LNCAP (cell line): ENCODE measurements around the gene MYH15.

Experiments used
- CTCF ChIP-seq: fragments of 450-650 bp; IDR thresholded peaks from 2 replicates; pipeline ENCODE4 v1.5.1; 2017; ENCODE audit warnings: mild to moderate bottlenecking

The MYH15 gene

GRCh38 chr3:108352176-108352575, 158.2 kb downstream of the MYH15 start:
- no peak for TF ChIP-seq CTCF

DNA sequence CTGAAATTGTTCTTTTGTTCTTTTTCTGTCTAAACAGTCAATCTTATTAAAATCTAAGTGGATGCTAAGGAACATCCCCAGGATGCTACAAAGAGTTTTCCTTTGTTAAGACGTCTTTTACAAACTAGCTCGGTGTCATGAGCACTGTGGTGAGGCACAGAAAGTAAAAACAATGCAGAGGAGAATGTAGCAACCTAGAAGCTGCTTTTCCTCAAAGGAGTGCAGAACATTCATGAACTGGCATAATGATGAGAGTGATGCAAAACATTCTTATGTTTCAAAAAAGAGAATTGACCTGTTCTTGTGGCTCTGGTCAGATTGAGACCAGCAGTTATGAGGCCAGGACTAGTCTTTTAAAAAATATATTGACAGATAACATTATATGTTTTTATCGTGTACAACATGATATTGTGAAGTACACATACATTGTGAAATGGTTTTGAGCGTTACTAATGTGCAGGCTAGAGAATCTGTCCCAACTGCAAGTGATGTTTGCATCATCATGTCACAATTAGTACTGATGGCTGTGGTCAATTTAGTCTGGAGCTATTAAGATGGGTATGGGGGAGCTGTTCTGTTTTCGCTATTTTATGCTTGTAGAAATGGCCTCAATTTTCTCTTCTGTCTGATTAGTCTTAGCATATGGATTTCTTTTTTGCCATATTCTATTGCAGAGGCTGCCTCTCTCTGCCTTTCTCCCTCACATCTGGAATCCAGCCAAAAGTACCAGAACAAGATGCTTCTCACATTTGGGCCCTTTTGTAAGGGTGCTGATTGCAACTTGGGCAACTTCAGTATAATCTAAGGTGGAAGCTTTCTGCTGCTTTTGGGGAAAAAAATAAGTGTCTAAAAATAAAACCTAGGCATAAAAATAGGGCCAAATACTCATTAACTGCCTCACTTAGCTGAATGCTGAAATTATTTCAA, 163.8 kb downstream of the MYH15 start:
- TF ChIP-seq CTCF: no peak

- TF ChIP-seq CTCF: no peak
Observed at GRCh38 chr3:108345492-108346205, 164.7 kb downstream of the MYH15 start.

DNA sequence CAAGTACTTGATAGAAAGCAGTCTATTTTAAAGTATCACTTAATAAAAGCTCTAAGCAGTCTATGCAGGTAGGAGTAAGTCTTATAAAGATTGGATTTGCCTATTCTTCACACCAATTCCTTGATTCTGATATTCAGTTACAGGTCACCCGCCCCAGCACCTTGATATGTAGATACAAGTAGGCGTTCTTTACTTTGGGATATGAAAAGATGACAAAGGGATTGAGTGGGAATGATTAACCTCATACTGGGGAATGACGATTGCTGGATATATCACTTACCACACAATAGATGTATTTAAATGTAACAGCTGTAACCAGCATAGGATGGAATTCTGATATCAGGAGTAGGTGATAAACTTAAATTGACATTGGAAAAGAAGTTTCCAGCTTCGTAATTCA, 166.9 kb downstream of the MYH15 start:
- no peak for TF ChIP-seq CTCF

DNA sequence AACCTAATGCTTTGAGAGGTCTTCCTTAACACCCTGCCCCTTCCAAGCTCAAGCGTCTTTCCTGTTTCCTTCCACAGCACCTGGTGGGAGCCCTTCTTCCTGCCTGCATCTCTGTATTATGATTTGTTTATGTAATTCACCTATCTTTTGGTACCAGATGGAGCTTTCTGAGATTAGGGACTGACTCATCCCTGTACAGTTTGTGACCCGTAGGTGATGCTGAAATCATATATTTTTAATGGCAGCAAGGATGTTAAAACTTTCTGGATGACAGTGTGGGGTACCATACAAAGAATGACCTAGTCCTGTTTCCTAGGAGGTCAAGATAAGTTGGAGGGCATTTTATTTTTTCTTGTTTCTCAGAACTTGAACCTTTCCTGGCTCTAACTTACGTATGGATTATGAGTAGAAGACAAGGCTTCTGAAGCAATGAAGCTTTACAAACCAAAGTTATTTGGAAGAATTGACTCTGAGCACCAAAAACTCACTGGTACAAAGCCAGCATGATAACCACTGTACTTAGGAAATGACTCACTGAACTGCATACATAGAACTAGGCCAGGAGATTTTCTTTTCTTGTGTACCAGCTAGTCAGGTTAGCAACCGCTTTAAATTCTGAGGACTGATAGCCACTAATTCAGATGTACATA, 167.4 kb downstream of the MYH15 start:
- no peak for TF ChIP-seq CTCF

DNA sequence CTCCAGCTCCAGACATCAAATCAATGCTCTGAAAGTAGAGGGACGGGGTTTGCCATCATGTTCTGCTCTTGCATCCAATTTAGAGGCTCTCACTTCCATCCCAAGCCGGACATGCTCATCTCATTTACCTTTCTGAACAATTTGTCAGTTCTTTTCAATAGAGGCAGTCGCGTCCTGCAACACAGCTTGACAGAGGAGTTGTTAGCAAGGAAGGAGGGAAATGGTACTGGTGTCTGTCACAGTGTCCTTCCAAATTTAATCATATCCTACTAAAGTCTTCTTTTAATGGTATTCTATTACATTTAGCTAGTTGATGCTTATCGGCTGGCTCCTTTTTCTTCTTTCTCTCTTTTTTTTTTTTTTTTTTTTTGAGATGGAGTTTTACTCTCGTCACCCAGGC, 168.5 kb downstream of the MYH15 start:
- TF ChIP-seq CTCF: no peak

DNA sequence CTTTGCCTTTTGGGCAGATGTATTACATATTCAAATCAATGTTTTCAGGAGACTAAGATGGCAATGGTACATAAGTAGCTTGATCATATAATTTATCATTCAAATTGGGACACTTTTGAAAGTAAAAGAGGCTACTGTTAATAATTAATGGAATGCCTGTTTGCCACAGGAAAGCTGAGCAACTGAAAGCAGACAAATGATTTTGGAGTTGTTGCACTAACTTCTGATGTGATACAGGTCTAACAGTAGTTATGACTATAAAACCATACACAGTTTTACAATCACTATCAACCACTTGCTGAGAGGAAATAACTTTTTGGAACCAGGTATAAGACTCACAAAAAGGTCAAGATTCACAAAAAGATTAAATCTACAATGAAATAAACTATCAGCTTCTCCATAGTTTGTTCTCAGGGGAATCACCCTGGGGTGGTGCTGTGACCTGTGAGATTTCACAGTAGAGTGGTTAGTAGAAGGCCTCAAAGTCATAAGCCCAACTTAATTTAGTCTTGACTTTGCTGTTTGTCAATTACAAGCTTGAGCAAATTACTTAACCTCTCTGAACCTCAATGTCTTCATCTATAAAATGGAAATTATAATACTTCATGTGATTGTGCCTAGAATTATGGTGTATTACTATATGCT, 171.4 kb downstream of the MYH15 start:
- no peak for TF ChIP-seq CTCF
